HepG2 (cell line): ENCODE data around the gene NEAT1. TPM values are rescaled to one million over a fixed set of nuclear protein-coding genes. Genes with fewer than 3 reads are reported as not detected.

Source experiments
- FOXC1 ChIP-seq: sonication (generic); formaldehyde crosslinking; IDR thresholded peaks from 2 replicates; pipeline ENCODE4 v1.8.0; 2022; ENCODE audit warnings: mild to moderate bottlenecking, missing genetic modification reagents, borderline replicate concordance
- FOXJ3 ChIP-seq: sonication (generic); formaldehyde crosslinking; IDR thresholded peaks from 2 replicates; pipeline ENCODE4 v1.4.0; 2020; ENCODE audit warnings: missing genetic modification reagents, mild to moderate bottlenecking, borderline replicate concordance
- FOXM1 ChIP-seq: sonication (generic); formaldehyde crosslinking; IDR thresholded peaks from 2 replicates; pipeline ENCODE4 v1.5.0; 2020; ENCODE audit warnings: missing genetic modification reagents
- KLF15 ChIP-seq: sonication (generic); formaldehyde crosslinking; IDR thresholded peaks from 2 replicates; pipeline ENCODE4 v1.8.1; 2023; ENCODE audit warnings: borderline replicate concordance, mild to moderate bottlenecking, inconsistent platforms, missing genetic modification reagents, mixed read lengths
- KLF9 ChIP-seq: IDR thresholded peaks from 2 replicates; pipeline ENCODE4 v1.6.1; 2016; ENCODE audit warnings: low read depth
- MYC ChIP-seq: sonication (generic); formaldehyde crosslinking; IDR thresholded peaks from 2 replicates; pipeline ENCODE4 v1.9.0; 2021; ENCODE audit warnings: missing genetic modification reagents, borderline replicate concordance
- RELA ChIP-seq: sonication (generic); formaldehyde crosslinking; IDR thresholded peaks from 2 replicates; pipeline ENCODE4 v1.4.0; 2020; ENCODE audit warnings: missing genetic modification reagents
- SRY ChIP-seq: sonication (generic); formaldehyde crosslinking; IDR thresholded peaks from 2 replicates; pipeline ENCODE4 v1.8.0; 2022; ENCODE audit warnings: mild to moderate bottlenecking, missing genetic modification reagents
- TBL1XR1 ChIP-seq: fragments of 150-350 bp; IDR thresholded peaks from 2 replicates; pipeline ENCODE4 v1.6.1; 2014; ENCODE audit warnings: borderline replicate concordance, low read length; ENCODE audit not compliant: partially characterized antibody
- U2AF2 ChIP-seq: fragments of 200-400 bp; formaldehyde crosslinking; IDR thresholded peaks from 2 replicates; pipeline ENCODE4 v1.6.1; 2017; ENCODE audit warnings: low read depth, mild to moderate bottlenecking, low read length
- ZBTB1 ChIP-seq: sonication (generic); formaldehyde crosslinking; IDR thresholded peaks from 2 replicates; pipeline ENCODE4 v1.4.0; 2020; ENCODE audit warnings: missing genetic modification reagents, borderline replicate concordance
- ZBTB7A ChIP-seq: sonication (generic); formaldehyde crosslinking; IDR thresholded peaks from 2 replicates; pipeline ENCODE4 v1.8.0; 2022; ENCODE audit warnings: mild to moderate bottlenecking, missing genetic modification reagents
- ZKSCAN5 ChIP-seq: sonication (generic); formaldehyde crosslinking; IDR thresholded peaks from 2 replicates; pipeline ENCODE4 v1.5.1; 2020; ENCODE audit warnings: mild to moderate bottlenecking, missing genetic modification reagents
- ZNF101 ChIP-seq: sonication (generic); formaldehyde crosslinking; IDR thresholded peaks from 2 replicates; pipeline ENCODE4 v1.4.0; 2020; ENCODE audit warnings: mild to moderate bottlenecking, low read depth, missing genetic modification reagents, borderline replicate concordance
- ZNF17 ChIP-seq: sonication (generic); formaldehyde crosslinking; IDR thresholded peaks from 2 replicates; pipeline ENCODE4 v1.5.0; 2020; ENCODE audit warnings: mild to moderate bottlenecking, missing genetic modification reagents
- ZNF326 ChIP-seq: sonication (generic); formaldehyde crosslinking; IDR thresholded peaks from 2 replicates; pipeline ENCODE4 v1.4.0; 2020; ENCODE audit warnings: missing genetic modification reagents, borderline replicate concordance
- ZNF577 ChIP-seq: sonication (generic); formaldehyde crosslinking; IDR thresholded peaks from 2 replicates; pipeline ENCODE4 v1.4.0; 2020; ENCODE audit warnings: mild to moderate bottlenecking, low read depth, missing genetic modification reagents, borderline replicate concordance
- ZNF780A ChIP-seq: sonication (generic); formaldehyde crosslinking; IDR thresholded peaks from 2 replicates; pipeline ENCODE4 v1.8.0; 2022; ENCODE audit warnings: mild to moderate bottlenecking, missing genetic modification reagents, moderate library complexity
- ZNF891 ChIP-seq: sonication (generic); formaldehyde crosslinking; IDR thresholded peaks from 2 replicates; pipeline ENCODE4 v1.5.0; 2020; ENCODE audit warnings: mild to moderate bottlenecking, missing genetic modification reagents
- polyA plus RNA-seq, 8 experiments: library from polyadenylated mRNA; depleted of rRNA in 3 of 8; stranded (reverse) in 7 of 8; unstranded in 1 of 8; fragments of >200 nt; fragmentation: Illumina TruSeq in 4 of 8; extraction: Trizol in 4 of 8; gene quantifications; 2 replicates each; pipeline versions ENCODE4 v1.2.1 to v1.2.3, GENCODE V29; 2011 to 2016; ENCODE audit warnings: low read depth in 4 of 8, missing spikeins in 1 of 8, mixed read lengths in 1 of 8; ENCODE audit not compliant: insufficient read depth in 1 of 8
- total RNA-seq, 5 experiments: library from RNA; depleted of rRNA; stranded (reverse); fragments of >200 nt; fragmentation: Illumina TruSeq; extraction: Trizol; gene quantifications; 2 replicates each; pipeline ENCODE4 v1.2.3, GENCODE V29; 2016; ENCODE audit warnings: low read depth in 1 of 5
- TF ChIP-seq, protein P1 (sequence below): sonication (generic); formaldehyde crosslinking; IDR thresholded peaks from 2 replicates; pipeline ENCODE4 v1.4.0; 2020; ENCODE audit warnings: missing genetic modification reagents
- TF ChIP-seq, protein P2 (sequence below): sonication (generic); formaldehyde crosslinking; IDR thresholded peaks from 2 replicates; pipeline ENCODE4 v1.5.0; 2020; ENCODE audit warnings: missing genetic modification reagents
- TF ChIP-seq, protein P3 (sequence below): sonication (generic); formaldehyde crosslinking; IDR thresholded peaks from 2 replicates; pipeline ENCODE4 v1.8.1; 2022; ENCODE audit warnings: mild to moderate bottlenecking, missing genetic modification reagents
- TF ChIP-seq, protein P4 (sequence below): fragments of 450-650 bp; IDR thresholded peaks from 2 replicates; pipeline ENCODE4 v1.6.1; 2016
- TF ChIP-seq, protein P5 (sequence below): sonication (generic); formaldehyde crosslinking; IDR thresholded peaks from 2 replicates; pipeline ENCODE4 v1.4.0; 2020; ENCODE audit warnings: mild to moderate bottlenecking, missing genetic modification reagents

Gene NEAT1
- total and polyA plus RNA-seq, 2 of the 13 experiments (the other 11 are each of a cell fraction or from before 2014, with no cell fraction given): 20.5 to 41.2 TPM

DNA sequence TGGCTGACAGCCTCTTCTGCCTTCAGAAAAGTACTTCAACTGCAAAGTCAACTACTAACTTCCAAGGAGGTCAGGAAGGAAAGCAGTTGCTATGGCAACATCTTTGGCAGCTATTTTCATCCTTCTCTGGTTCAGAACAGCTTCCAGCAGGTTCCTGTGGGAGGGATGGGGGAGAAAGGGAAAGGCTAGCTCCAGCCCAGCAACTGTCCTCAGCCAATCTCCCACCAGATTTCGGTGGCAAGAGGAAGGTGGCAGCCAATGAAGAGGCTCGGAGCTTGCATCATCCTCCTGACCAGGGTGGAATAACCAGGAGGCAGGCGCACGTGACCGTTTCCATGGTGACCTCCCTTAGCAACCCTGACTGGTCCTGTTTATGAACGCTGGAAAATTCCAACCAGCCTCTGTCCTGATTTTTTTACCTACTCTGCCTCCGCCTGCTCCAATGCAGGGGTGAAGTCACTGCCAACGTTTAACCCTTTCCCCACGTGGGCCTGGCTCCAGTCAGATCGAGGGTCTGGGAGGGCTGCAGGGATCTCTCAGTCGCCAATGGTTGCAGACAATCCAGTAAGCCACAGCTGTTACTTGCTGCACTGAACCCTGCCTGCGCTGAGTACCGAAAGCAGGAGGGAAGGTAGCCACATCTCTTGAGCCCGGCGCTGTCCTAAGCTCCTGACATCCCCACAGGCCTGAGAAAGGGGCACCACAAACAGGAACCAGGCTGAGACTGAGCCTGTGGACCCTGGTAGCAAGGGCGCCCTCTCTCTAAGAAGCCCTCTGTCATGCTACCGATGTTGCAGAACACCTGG, 65.1 kb downstream of the NEAT1 start (continued):
- TF ChIP-seq ZBTB1 (CRISPR knock-in tag) (no peak), SRY (no peak), ZNF326 (CRISPR knock-in tag) (no peak), U2AF2 (no peak), ZNF780A (CRISPR knock-in tag) (no peak), ZNF891 (no peak; the same call in none of the 2 replicates), ZBTB7A (CRISPR knock-in tag) (peak; percentile 54; the same call in 1 of the 2 replicates), TBL1XR1 (no peak), ZNF577 (no peak), FOXC1 (0 out of 2 replicates have a peak, but pooled peaks have one; percentile 60), ZNF17 (CRISPR knock-in tag) (no peak), FOXM1 (CRISPR knock-in tag) (no peak), ZNF101 (CRISPR knock-in tag) (no peak), MYC (CRISPR knock-in tag) (peak; percentile 58; the same call in 1 of the 2 replicates), ZKSCAN5 (no peak), KLF15 (CRISPR knock-in tag) (no peak), KLF9 (CRISPR knock-in tag) (no peak), RELA (CRISPR knock-in tag) (no peak), FOXJ3 (CRISPR knock-in tag) (no peak; the same call in 1 of the 2 replicates)
- TF ChIP-seq, protein P1, sequence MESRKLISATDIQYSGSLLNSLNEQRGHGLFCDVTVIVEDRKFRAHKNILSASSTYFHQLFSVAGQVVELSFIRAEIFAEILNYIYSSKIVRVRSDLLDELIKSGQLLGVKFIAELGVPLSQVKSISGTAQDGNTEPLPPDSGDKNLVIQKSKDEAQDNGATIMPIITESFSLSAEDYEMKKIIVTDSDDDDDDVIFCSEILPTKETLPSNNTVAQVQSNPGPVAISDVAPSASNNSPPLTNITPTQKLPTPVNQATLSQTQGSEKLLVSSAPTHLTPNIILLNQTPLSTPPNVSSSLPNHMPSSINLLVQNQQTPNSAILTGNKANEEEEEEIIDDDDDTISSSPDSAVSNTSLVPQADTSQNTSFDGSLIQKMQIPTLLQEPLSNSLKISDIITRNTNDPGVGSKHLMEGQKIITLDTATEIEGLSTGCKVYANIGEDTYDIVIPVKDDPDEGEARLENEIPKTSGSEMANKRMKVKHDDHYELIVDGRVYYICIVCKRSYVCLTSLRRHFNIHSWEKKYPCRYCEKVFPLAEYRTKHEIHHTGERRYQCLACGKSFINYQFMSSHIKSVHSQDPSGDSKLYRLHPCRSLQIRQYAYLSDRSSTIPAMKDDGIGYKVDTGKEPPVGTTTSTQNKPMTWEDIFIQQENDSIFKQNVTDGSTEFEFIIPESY (CRISPR knock-in tag): no peak
- TF ChIP-seq, protein P2, sequence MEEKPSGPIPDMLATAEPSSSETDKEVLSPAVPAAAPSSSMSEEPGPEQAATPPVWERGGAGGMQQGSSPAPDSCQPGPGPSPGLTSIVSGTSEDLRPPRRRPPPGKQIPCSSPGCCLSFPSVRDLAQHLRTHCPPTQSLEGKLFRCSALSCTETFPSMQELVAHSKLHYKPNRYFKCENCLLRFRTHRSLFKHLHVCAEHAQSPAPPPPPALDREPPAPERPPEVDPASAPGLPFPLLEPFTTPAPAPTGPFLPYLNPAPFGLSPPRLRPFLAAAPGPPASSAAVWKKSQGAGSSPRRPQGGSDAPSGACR (CRISPR knock-in tag): peak; percentile 38; the same call in 1 of the 2 replicates
- TF ChIP-seq, protein P3, sequence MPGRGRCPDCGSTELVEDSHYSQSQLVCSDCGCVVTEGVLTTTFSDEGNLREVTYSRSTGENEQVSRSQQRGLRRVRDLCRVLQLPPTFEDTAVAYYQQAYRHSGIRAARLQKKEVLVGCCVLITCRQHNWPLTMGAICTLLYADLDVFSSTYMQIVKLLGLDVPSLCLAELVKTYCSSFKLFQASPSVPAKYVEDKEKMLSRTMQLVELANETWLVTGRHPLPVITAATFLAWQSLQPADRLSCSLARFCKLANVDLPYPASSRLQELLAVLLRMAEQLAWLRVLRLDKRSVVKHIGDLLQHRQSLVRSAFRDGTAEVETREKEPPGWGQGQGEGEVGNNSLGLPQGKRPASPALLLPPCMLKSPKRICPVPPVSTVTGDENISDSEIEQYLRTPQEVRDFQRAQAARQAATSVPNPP: no peak
- TF ChIP-seq, protein P4, sequence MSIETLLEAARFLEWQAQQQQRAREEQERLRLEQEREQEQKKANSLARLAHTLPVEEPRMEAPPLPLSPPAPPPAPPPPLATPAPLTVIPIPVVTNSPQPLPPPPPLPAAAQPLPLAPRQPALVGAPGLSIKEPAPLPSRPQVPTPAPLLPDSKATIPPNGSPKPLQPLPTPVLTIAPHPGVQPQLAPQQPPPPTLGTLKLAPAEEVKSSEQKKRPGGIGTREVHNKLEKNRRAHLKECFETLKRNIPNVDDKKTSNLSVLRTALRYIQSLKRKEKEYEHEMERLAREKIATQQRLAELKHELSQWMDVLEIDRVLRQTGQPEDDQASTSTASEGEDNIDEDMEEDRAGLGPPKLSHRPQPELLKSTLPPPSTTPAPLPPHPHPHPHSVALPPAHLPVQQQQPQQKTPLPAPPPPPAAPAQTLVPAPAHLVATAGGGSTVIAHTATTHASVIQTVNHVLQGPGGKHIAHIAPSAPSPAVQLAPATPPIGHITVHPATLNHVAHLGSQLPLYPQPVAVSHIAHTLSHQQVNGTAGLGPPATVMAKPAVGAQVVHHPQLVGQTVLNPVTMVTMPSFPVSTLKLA: peak; percentile 72; the same call in 1 of the 2 replicates
- TF ChIP-seq, protein P5, sequence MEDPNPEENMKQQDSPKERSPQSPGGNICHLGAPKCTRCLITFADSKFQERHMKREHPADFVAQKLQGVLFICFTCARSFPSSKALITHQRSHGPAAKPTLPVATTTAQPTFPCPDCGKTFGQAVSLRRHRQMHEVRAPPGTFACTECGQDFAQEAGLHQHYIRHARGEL (CRISPR knock-in tag): no peak
